A673 (cell line): Measurements from ENCODE around the gene NAGLU.

Source experiments
- CTCF ChIP-seq: fragments of 300-800, 200-600 bp; sonication (generic); conservative IDR thresholded peaks from 2 replicates; pipeline ENCODE4 v1.5.1; 2017; ENCODE audit warnings: low read depth, mild to moderate bottlenecking, antibody characterized with exemption, low read length, moderate library complexity, mixed read lengths
- EZH2 ChIP-seq: fragments of 200-600 bp; sonication (generic); IDR thresholded peaks from 2 replicates; pipeline ENCODE4 v1.6.1; 2017; ENCODE audit warnings: borderline replicate concordance, low read depth, mild to moderate bottlenecking, mixed read lengths, antibody characterized with exemption, low read length; ENCODE audit not compliant: poor library complexity, severe bottlenecking

- TF ChIP-seq CTCF (no peak), EZH2 (no peak)
Observed at GRCh38 chr17:42554250-42555121, 18.4 kb downstream of the NAGLU start.
